HepG2 (cell line): ENCODE measurements around the gene TP53. TPM values are rescaled to one million over a fixed set of nuclear protein-coding genes. Genes with fewer than 3 reads are reported as not detected.

Experiments used
- ARID4A ChIP-seq: sonication (generic); formaldehyde crosslinking; IDR thresholded peaks from 2 replicates; pipeline ENCODE4 v1.5.0; 2020; ENCODE audit warnings: mild to moderate bottlenecking, missing genetic modification reagents, borderline replicate concordance
- CENPT ChIP-seq: sonication (generic); formaldehyde crosslinking; IDR thresholded peaks from 2 replicates; pipeline ENCODE4 v1.8.0; 2022; ENCODE audit warnings: low read depth, mild to moderate bottlenecking, moderate library complexity, missing genetic modification reagents
- HMG20A ChIP-seq: IDR thresholded peaks from 2 replicates; pipeline ENCODE4 v1.6.1; 2016; ENCODE audit warnings: borderline replicate concordance
- HNF4G ChIP-seq, 2 experiments: sonication (generic) in 1 of 2; formaldehyde crosslinking in 1 of 2; IDR thresholded peaks; 2 replicates each; pipeline versions ENCODE4 v1.4.0 to v1.6.1; 2011 to 2020; ENCODE audit warnings: borderline replicate concordance in 2 of 2, low read depth in 2 of 2, mild to moderate bottlenecking in 2 of 2, low read length in 1 of 2, missing genetic modification reagents in 1 of 2, moderate library complexity in 1 of 2
- HOXA7 ChIP-seq: sonication (generic); formaldehyde crosslinking; IDR thresholded peaks from 2 replicates; pipeline ENCODE4 v1.8.1; 2022; ENCODE audit warnings: mild to moderate bottlenecking, missing genetic modification reagents, moderate library complexity
- MZF1 ChIP-seq: sonication (generic); formaldehyde crosslinking; IDR thresholded peaks from 2 replicates; pipeline ENCODE4 v1.8.1; 2023; ENCODE audit warnings: mild to moderate bottlenecking, missing genetic modification reagents, borderline replicate concordance
- PHF20 ChIP-seq: sonication (generic); formaldehyde crosslinking; IDR thresholded peaks from 2 replicates; pipeline ENCODE4 v1.5.0; 2020; ENCODE audit warnings: mild to moderate bottlenecking, missing genetic modification reagents
- RFX3 ChIP-seq: IDR thresholded peaks from 2 replicates; pipeline ENCODE4 v1.6.1; 2016; ENCODE audit warnings: missing biosample characterization, missing genetic modification reagents
- SKIL ChIP-seq: sonication (generic); formaldehyde crosslinking; IDR thresholded peaks from 2 replicates; pipeline ENCODE4 v1.8.0; 2022; ENCODE audit warnings: missing genetic modification reagents, mild to moderate bottlenecking, moderate library complexity, borderline replicate concordance
- SMC3 ChIP-seq: IDR thresholded peaks from 2 replicates; pipeline ENCODE4 v1.6.1; 2011; ENCODE audit warnings: low read length, improper control_type of control experiment
- ZFP36L2 ChIP-seq: sonication (generic); formaldehyde crosslinking; IDR thresholded peaks from 2 replicates; pipeline ENCODE4 v1.4.0; 2020; ENCODE audit warnings: missing genetic modification reagents
- ZNF180 ChIP-seq: sonication (generic); formaldehyde crosslinking; IDR thresholded peaks from 2 replicates; pipeline ENCODE4 v1.4.0; 2020; ENCODE audit warnings: low read depth, missing genetic modification reagents, borderline replicate concordance
- ZNF543 ChIP-seq: sonication (generic); formaldehyde crosslinking; IDR thresholded peaks from 2 replicates; pipeline ENCODE4 v1.4.0; 2020; ENCODE audit warnings: mild to moderate bottlenecking, missing genetic modification reagents
- ZNF580 ChIP-seq: IDR thresholded peaks from 2 replicates; pipeline ENCODE4 v1.6.1; 2016; ENCODE audit warnings: low read depth, borderline replicate concordance
- ZNF674 ChIP-seq: sonication (generic); formaldehyde crosslinking; IDR thresholded peaks from 2 replicates; pipeline ENCODE4 v1.5.0; 2020; ENCODE audit warnings: low read depth, mild to moderate bottlenecking, missing genetic modification reagents
- polyA plus RNA-seq, 8 experiments: library from polyadenylated mRNA; depleted of rRNA in 3 of 8; stranded (reverse) in 7 of 8; unstranded in 1 of 8; fragments of >200 nt; fragmentation: Illumina TruSeq in 4 of 8; extraction: Trizol in 4 of 8; gene quantifications; 2 replicates each; pipeline versions ENCODE4 v1.2.1 to v1.2.3, GENCODE V29; 2011 to 2016; ENCODE audit warnings: low read depth in 4 of 8, missing spikeins in 1 of 8, mixed read lengths in 1 of 8; ENCODE audit not compliant: insufficient read depth in 1 of 8
- total RNA-seq, 5 experiments: library from RNA; depleted of rRNA; stranded (reverse); fragments of >200 nt; fragmentation: Illumina TruSeq; extraction: Trizol; gene quantifications; 2 replicates each; pipeline ENCODE4 v1.2.3, GENCODE V29; 2016; ENCODE audit warnings: low read depth in 1 of 5
- TF ChIP-seq, protein P1 (sequence below): sonication (generic); formaldehyde crosslinking; IDR thresholded peaks from 2 replicates; pipeline ENCODE4 v1.4.0; 2020; ENCODE audit warnings: missing genetic modification reagents, borderline replicate concordance
- TF ChIP-seq, protein P2 (sequence below): fragments of 450-650 bp; IDR thresholded peaks from 2 replicates; pipeline ENCODE4 v1.6.1; 2017

The TP53 gene
- total and polyA plus RNA-seq, 2 of the 13 experiments (the other 11 are each of a cell fraction or from before 2014, with no cell fraction given), result 17.1 to 29.9 TPM

DNA sequence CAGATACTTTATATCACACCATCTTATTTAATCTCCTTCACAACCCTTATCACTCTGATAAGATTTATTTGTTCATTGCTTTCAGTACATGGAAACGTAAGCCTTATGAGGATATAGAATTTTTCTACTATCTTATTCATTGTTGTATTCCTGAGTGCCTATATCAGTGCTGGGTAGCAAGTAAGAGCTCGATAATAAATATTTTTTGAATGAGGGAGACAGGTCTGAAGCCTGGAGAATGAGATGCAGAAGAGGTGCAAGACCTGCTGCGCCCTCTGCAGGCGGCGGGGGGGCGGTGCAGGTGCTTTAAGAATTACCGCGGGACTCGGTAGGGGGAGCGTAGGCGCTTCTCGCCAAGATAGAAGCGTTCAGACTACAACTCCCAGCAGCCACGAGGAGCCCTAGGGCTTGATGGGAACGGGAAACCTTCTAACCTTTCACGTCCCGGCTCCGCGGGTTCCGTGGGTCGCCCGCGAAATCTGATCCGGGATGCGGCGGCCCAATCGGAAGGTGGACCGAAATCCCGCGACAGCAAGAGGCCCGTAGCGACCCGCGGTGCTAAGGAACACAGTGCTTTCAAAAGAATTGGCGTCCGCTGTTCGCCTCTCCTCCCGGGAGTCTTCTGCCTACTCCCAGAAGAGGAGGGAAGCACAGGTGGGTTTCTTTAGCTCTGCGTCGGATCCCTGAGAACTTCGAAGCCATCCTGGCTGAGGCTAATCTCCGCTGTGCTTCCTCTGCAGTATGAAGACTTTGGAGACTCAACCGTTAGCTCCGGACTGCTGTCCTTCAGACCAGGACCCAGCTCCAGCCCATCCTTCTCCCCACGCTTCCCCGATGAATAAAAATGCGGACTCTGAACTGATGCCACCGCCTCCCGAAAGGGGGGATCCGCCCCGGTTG lies 868 bp upstream of the TP53 start, which contains the start of gene WRAP53 (continued):
- TF ChIP-seq, protein P1, sequence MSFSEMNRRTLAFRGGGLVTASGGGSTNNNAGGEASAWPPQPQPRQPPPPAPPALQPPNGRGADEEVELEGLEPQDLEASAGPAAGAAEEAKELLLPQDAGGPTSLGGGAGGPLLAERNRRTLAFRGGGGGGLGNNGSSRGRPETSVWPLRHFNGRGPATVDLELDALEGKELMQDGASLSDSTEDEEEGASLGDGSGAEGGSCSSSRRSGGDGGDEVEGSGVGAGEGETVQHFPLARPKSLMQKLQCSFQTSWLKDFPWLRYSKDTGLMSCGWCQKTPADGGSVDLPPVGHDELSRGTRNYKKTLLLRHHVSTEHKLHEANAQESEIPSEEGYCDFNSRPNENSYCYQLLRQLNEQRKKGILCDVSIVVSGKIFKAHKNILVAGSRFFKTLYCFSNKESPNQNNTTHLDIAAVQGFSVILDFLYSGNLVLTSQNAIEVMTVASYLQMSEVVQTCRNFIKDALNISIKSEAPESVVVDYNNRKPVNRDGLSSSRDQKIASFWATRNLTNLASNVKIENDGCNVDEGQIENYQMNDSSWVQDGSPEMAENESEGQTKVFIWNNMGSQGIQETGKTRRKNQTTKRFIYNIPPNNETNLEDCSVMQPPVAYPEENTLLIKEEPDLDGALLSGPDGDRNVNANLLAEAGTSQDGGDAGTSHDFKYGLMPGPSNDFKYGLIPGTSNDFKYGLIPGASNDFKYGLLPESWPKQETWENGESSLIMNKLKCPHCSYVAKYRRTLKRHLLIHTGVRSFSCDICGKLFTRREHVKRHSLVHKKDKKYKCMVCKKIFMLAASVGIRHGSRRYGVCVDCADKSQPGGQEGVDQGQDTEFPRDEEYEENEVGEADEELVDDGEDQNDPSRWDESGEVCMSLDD, result no peak
- no peak for TF ChIP-seq HOXA7 (CRISPR knock-in tag)
- no peak for TF ChIP-seq CENPT (CRISPR knock-in tag)
- no peak for TF ChIP-seq MZF1 (CRISPR knock-in tag)
- peak; percentile 62; the same call in 1 of the 2 replicates for TF ChIP-seq PHF20 (CRISPR knock-in tag)
- TF ChIP-seq, protein P2, sequence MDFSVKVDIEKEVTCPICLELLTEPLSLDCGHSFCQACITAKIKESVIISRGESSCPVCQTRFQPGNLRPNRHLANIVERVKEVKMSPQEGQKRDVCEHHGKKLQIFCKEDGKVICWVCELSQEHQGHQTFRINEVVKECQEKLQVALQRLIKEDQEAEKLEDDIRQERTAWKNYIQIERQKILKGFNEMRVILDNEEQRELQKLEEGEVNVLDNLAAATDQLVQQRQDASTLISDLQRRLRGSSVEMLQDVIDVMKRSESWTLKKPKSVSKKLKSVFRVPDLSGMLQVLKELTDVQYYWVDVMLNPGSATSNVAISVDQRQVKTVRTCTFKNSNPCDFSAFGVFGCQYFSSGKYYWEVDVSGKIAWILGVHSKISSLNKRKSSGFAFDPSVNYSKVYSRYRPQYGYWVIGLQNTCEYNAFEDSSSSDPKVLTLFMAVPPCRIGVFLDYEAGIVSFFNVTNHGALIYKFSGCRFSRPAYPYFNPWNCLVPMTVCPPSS, result no peak
- TF ChIP-seq ZNF674 (CRISPR knock-in tag), result no peak
- TF ChIP-seq ZNF543 (CRISPR knock-in tag), result no peak
- TF ChIP-seq RFX3 (CRISPR knock-in tag), result peak; percentile 59; the same call in 1 of the 2 replicates
- no peak for TF ChIP-seq HNF4G (IDR thresholded peaks at IDR 0.05; ENCODE audit: borderline replicate concordance, low read depth, low read length)
- no peak for TF ChIP-seq HNF4G (CRISPR knock-in tag; IDR thresholded peaks at IDR 0.05; ENCODE audit: borderline replicate concordance, low read depth)
- TF ChIP-seq HMG20A, result no peak
- peak; percentile 84 for TF ChIP-seq ARID4A
- no peak for TF ChIP-seq ZFP36L2
- peak; percentile 33 for TF ChIP-seq SMC3
- TF ChIP-seq SKIL, result no peak
- no peak for TF ChIP-seq ZNF580 (CRISPR knock-in tag)
- TF ChIP-seq ZNF180 (CRISPR knock-in tag), result no peak
